ENCODE measurements around the gene GDPGP1.
"Not testable (repeated sequence)": the region's sequence is repeated elsewhere in the genome, so short reads cannot be mapped to it uniquely, and the experiment has no call there.

GDPGP1 gene

GRCh38 chr15:90234096-90234988, at the start of gene GDPGP1:
Gene GDPGP1, plus strand, starts transcription at chr15:90234209. Its CDS starts 6,700 bp downstream, at chr15:90240909.
- DNase-seq: no peak

GRCh38 chr15:90184786-90185704, 49.0 kb upstream of the GDPGP1 start:
- peak; percentile 70 for DNase-seq

GRCh38 chr15:90187257-90187868, 46.6 kb upstream of the GDPGP1 start:
- DNase-seq: no peak

- not testable (repeated sequence) for DNase-seq
Measured at GRCh38 chr15:90188065-90188464, 45.9 kb upstream of the GDPGP1 start.

GRCh38 chr15:90188914-90189748, 44.9 kb upstream of the GDPGP1 start:
- DNase-seq: no peak

GRCh38 chr15:90189781-90190467, 44.1 kb upstream of the GDPGP1 start:
- no peak for DNase-seq

- DNase-seq: peak; percentile 37
Measured at GRCh38 chr15:90190606-90191343, 43.2 kb upstream of the GDPGP1 start.

GRCh38 chr15:90191344-90191687, 42.7 kb upstream of the GDPGP1 start:
- no peak for DNase-seq

GRCh38 chr15:90191794-90192509, 42.1 kb upstream of the GDPGP1 start:
- peak; percentile 80 for DNase-seq

GRCh38 chr15:90192961-90193786, 40.8 kb upstream of the GDPGP1 start:
- DNase-seq: no peak

- no peak for DNase-seq
Measured at GRCh38 chr15:90194655-90195054, 39.4 kb upstream of the GDPGP1 start.

GRCh38 chr15:90200534-90201129, 33.4 kb upstream of the GDPGP1 start:
- no peak for DNase-seq

- peak; percentile 83 for DNase-seq
Measured at GRCh38 chr15:90201130-90201943, 32.7 kb upstream of the GDPGP1 start, which contains the start of gene SEMA4B. Gene SEMA4B, plus strand, starts transcription at chr15:90201330. Its CDS starts 249 bp downstream, at chr15:90201579.

GRCh38 chr15:90201944-90202375, 32.0 kb upstream of the GDPGP1 start:
- peak; percentile 55 for DNase-seq

GRCh38 chr15:90202929-90203328, 31.1 kb upstream of the GDPGP1 start:
- no peak for DNase-seq

- DNase-seq: no peak
Measured at GRCh38 chr15:90203473-90203872, 30.5 kb upstream of the GDPGP1 start.

- peak; percentile 75 for DNase-seq
Measured at GRCh38 chr15:90203922-90204321, 30.1 kb upstream of the GDPGP1 start.

Data from femur (tissue), 1 donor.